Heart left ventricle (tissue), 16 donors: Measurements from ENCODE around the gene ZBTB7B. TPM values are rescaled to one million over a fixed set of nuclear protein-coding genes. Genes with fewer than 3 reads are reported as not detected.

ENCODE experiments used
- ATAC-seq, 4 donors: fragments of 200-7000 bp; cut with Tn5 transposase; one replicate each; pipeline ENCODE4 v1.9.1; 2020 to 2022; ENCODE audit warnings: moderate library complexity in 4 of 4, mild to moderate bottlenecking in 3 of 4, moderate number of reproducible peaks in 1 of 4
- DNase-seq, 5 donors: peaks; one replicate each; pipeline ENCODE4 v3.0.0-alpha.2; 2020
- H3K27ac ChIP-seq, 12 donors: fragments of 200-600 bp; sonication (generic) in 4 of 12; one replicate each; pipeline versions ENCODE4 v1.5.0 to v1.8.0; 2016 to 2022; ENCODE audit warnings: mild to moderate bottlenecking in 2 of 12
- H3K27me3 ChIP-seq, 9 donors: fragments of 200-600 bp; sonication (generic) in 2 of 9; one replicate each; pipeline versions ENCODE4 v1.5.1 to v1.8.0; 2016 to 2022; ENCODE audit warnings: mild to moderate bottlenecking in 3 of 9
- H3K36me3 ChIP-seq, 9 donors: fragments of 200-600 bp; sonication (generic) in 2 of 9; one replicate each; pipeline versions ENCODE4 v1.5.0 to v1.8.0; 2018 to 2022; ENCODE audit warnings: mild to moderate bottlenecking in 2 of 9
- H3K4me1 ChIP-seq, 12 donors: fragments of 200-600 bp; sonication (generic) in 4 of 12; one replicate each; pipeline versions ENCODE4 v1.5.0 to v1.8.0; 2016 to 2022; ENCODE audit warnings: mild to moderate bottlenecking in 3 of 12
- H3K4me3 ChIP-seq, 12 donors: fragments of 200-600 bp; sonication (generic) in 4 of 12; one replicate each; pipeline versions ENCODE4 v1.5.0 to v1.8.0; 2017 to 2022; ENCODE audit warnings: mild to moderate bottlenecking in 9 of 12, moderate library complexity in 4 of 12
- H3K9me3 ChIP-seq, 12 donors: fragments of 200-600 bp; sonication (generic) in 4 of 12; one replicate each; pipeline versions ENCODE4 v1.5.0 to v1.8.0; 2016 to 2022; ENCODE audit warnings: mild to moderate bottlenecking in 1 of 12
- POLR2A ChIP-seq, 2 donors: fragments of 450-650 bp; IDR thresholded peaks; one replicate each; pipeline ENCODE4 v1.6.1; 2017; ENCODE audit warnings: antibody characterized with exemption in 2 of 2, mild to moderate bottlenecking in 2 of 2, moderate library complexity in 2 of 2
- WGBS, 4 donors: extraction: QIAGEN DNeasy Blood & Tissue Kit in 2 of 4; methylation state at CpG; one replicate each; pipeline versions ENCODE4 v1.1.5 to v1.1.7; 2013 to 2018; 5-methylcytosine and 5-hydroxymethylcytosine counted together
- intact Hi-C, 10 donors: fragments of 100-400 bp; cut with DNase I; formaldehyde crosslinking; loops; one replicate each; pipeline versions ENCODE4 v1.11.1 to v1.14.2; 2022
- polyA plus RNA-seq, 2 donors: library from polyadenylated mRNA; stranded (reverse); fragments of 200-250 nt; gene quantifications; one replicate each; pipeline ENCODE4 v1.2.3, GENCODE V29; 2013
- total RNA-seq, 9 donors: library from RNA; depleted of rRNA in 2 of 9; stranded (reverse); fragments of >200 nt in 2 of 9; fragmentation: NEBNext Ultra II Directional in 3 of 9; extraction: Animal tissue kit (Norgen Biotek cat#: 25700) in 3 of 9; gene quantifications; one replicate each; pipeline versions ENCODE4 v1.1.0 to v1.2.4, GENCODE V29; 2016 to 2023
- TF ChIP-seq, protein P1 (sequence below), 12 donors: fragments of 200-600 bp; sonication (generic) in 4 of 12; IDR thresholded peaks; one replicate each; pipeline versions ENCODE4 v1.5.0 to v1.8.0; 2018 to 2022; ENCODE audit warnings: antibody characterized with exemption in 12 of 12, mild to moderate bottlenecking in 5 of 12
- donor health status: ischemic (EF 13 %, LVEDD 7.1; RV severe dilation, severe dysfunction).
- donor health status: healthy with polysubstance abuse.
- donor health status: DM: no; HTN: yes; CAD: no.
- donor health status: DM: no; HTN: no; CAD: no.
- donor health status: ischemic (EF 25% LVEDD 6.9; RV normal size, moderate dysfunction).
- donor health status: ischemic (EF 25% LVEDD 5.7; RV mildly dilated, moderate dysfunction).
- donor health status: healthy.
- donor health status: DM: yes; HTN: yes; CAD: no.
- donor health status: ischemic (EF 35%, LVEDD 5.7; RV mildly dilated, moderate dysfunction).
- donor health status: nonischemic (EF 11% LVEDD 7.7; RV severe dilation, severe dysfunction).
- donor health status: DM: yes; HTN: yes; CAD: no.
- donor health status: PGD.
- donor health status: ischemic (EF 29% LVEDD 5.4; RV normal size, mild dysfunction).
- donor health status: nonischemic (EF 23%, LVEDD 6.1; RV moderate dilation, normal function).

The ZBTB7B gene
- total and polyA plus RNA-seq, 11 donors, result 29.5 to 103 (median 46.6) TPM

DNA sequence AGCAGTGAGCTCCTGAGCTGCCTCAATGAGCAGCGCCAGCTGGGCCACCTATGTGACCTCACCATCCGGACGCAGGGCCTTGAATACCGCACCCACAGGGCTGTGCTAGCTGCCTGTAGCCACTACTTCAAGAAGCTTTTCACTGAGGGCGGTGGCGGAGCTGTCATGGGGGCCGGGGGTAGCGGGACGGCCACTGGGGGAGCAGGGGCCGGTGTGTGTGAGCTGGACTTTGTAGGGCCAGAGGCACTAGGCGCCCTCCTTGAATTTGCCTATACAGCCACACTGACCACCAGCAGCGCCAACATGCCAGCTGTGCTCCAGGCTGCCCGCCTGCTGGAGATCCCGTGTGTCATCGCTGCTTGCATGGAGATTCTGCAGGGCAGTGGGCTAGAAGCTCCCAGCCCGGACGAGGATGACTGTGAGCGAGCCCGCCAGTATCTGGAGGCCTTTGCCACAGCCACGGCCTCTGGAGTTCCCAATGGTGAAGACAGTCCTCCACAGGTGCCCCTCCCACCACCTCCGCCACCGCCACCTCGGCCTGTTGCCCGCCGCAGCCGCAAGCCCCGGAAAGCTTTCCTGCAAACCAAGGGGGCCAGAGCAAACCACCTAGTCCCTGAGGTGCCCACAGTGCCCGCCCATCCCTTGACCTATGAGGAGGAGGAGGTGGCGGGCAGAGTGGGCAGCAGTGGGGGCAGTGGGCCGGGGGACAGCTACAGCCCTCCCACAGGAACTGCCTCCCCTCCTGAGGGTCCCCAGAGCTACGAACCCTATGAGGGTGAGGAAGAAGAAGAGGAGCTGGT is 12.3 kb downstream of the ZBTB7B start:
- Histone ChIP-seq H3K9me3 (no peaks in the 10 kb centered on the region), H3K4me3 (no peak overlapping the region), H3K4me1 (peaks cover 8 to 64% (median 31%) of the 10 kb centered on the region in 12 donors), H3K27ac (no peak overlapping the region), H3K27me3 (no peaks in the 10 kb centered on the region), H3K36me3 (peaks cover 0 to 25% (median 17%) of the 10 kb centered on the region in 9 donors)
- 92 to 94% (median 94%) methylated on average over 28 to 31 of the region's 31 CpGs for WGBS, 4 donors
- TF ChIP-seq POLR2A (IDR thresholded peaks at IDR 0.05), result no peak
- TF ChIP-seq, protein P1, sequence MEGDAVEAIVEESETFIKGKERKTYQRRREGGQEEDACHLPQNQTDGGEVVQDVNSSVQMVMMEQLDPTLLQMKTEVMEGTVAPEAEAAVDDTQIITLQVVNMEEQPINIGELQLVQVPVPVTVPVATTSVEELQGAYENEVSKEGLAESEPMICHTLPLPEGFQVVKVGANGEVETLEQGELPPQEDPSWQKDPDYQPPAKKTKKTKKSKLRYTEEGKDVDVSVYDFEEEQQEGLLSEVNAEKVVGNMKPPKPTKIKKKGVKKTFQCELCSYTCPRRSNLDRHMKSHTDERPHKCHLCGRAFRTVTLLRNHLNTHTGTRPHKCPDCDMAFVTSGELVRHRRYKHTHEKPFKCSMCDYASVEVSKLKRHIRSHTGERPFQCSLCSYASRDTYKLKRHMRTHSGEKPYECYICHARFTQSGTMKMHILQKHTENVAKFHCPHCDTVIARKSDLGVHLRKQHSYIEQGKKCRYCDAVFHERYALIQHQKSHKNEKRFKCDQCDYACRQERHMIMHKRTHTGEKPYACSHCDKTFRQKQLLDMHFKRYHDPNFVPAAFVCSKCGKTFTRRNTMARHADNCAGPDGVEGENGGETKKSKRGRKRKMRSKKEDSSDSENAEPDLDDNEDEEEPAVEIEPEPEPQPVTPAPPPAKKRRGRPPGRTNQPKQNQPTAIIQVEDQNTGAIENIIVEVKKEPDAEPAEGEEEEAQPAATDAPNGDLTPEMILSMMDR (IDR thresholded peaks at IDR 0.05), result no peak
- no peak for ATAC-seq
- intact Hi-C loops, result loop anchor here in 7 of 10 donors (5.0 kb wide), 5 partner anchors 37 to 58 kb away; partner anchors contain the start of genes ADAM15 (in 1 of the 7), CKS1B (in 1 of the 7), PBXIP1 (in 1 of the 7) and PYGO2 (in 1 of the 7)
- peak in 1 of 5 donors; percentile 68 for DNase-seq

DNA sequence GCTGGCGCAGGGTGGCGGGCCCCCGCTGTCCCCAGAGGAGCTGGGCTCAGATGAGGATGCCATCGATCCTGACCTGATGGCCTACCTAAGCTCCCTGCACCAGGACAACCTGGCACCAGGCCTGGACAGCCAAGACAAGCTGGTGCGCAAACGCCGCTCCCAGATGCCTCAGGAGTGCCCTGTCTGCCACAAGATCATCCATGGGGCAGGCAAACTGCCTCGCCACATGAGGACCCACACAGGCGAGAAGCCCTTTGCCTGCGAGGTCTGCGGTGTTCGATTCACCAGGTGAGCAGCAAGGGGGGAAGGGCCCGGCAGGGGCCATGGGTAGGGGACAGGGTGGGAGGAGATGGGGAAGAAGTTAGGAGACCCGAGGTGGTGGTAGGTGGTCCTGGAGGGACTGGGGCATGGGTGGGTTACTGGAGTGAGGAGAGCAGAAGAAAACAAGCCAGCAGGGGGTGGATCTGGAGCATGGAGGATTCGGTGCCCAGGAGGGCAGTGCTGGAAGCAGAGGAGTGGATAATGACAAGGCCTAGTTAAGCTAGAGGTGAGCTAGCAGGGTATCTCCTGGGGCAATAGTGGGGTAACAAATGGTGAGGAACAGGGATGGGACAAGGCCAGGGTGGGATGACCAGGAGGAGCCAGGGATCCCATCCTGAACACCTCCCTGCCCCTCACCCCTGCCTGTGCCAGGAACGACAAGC is 13.1 kb downstream of the ZBTB7B start:
- H3K4me3 ChIP-seq, result no peak overlapping the region
- WGBS, 4 donors, result 85 to 91% (median 89%) methylated on average over 14 to 16 of the region's 16 CpGs
- peaks cover 0 to 25% (median 17%) of the 10 kb centered on the region in 9 donors for H3K36me3 ChIP-seq
- no peaks in the 10 kb centered on the region for H3K9me3 ChIP-seq
- H3K27ac ChIP-seq, result peak overlapping the region in 2 of 12 donors; percentile 88 to 91
- TF ChIP-seq, protein P1 (IDR thresholded peaks at IDR 0.05), result no peak
- TF ChIP-seq POLR2A (IDR thresholded peaks at IDR 0.05), result no peak
- intact Hi-C loops, result loop anchor here in 5 of 10 donors (2.0 to 5.0 kb wide), 8 partner anchors 13 to 58 kb away; partner anchors contain the start of genes ADAM15 (in 2 of the 5), PYGO2 (in 2 of the 5), CKS1B (in 1 of the 5) and PBXIP1 (in 1 of the 5)
- no peak for DNase-seq
- ATAC-seq, result no peak
- H3K27me3 ChIP-seq, result no peaks in the 10 kb centered on the region
- peaks cover 8 to 60% (median 31%) of the 10 kb centered on the region in 12 donors for H3K4me1 ChIP-seq

DNA sequence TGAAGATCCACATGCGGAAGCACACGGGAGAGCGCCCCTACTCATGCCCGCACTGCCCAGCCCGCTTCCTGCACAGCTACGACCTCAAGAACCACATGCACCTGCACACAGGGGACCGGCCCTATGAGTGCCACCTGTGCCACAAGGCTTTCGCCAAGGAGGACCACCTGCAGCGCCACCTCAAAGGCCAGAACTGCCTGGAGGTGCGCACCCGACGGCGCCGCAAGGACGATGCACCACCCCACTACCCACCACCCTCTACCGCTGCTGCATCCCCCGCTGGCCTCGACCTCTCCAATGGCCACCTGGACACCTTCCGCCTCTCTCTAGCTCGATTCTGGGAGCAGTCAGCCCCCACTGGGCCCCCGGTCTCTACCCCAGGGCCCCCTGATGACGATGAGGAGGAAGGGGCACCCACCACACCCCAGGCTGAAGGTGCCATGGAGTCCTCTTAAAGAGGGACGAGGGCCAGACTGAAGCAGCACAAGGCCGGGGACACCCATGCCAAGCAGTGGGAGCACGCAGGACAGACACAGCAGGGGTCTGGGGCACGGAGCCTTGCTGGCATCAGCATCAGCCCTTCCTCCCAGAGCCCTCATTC is 13.7 kb downstream of the ZBTB7B start:
- peaks cover 0 to 25% (median 17%) of the 10 kb centered on the region in 9 donors for H3K36me3 ChIP-seq
- no peak for TF ChIP-seq POLR2A (IDR thresholded peaks at IDR 0.05)
- TF ChIP-seq, protein P1 (IDR thresholded peaks at IDR 0.05), result no peak
- intact Hi-C loops, result loop anchor here in 5 of 10 donors (2.0 to 5.0 kb wide), 8 partner anchors 14 to 59 kb away; partner anchors contain the start of genes ADAM15 (in 2 of the 5), PYGO2 (in 2 of the 5), CKS1B (in 1 of the 5) and PBXIP1 (in 1 of the 5)
- peak overlapping the region; percentile 63 to 91 (median 84) for H3K27ac ChIP-seq
- DNase-seq (peak in 1 of 5 donors; percentile 61), ATAC-seq (no peak)
- H3K27me3 ChIP-seq, result no peaks in the 10 kb centered on the region
- no peaks in the 10 kb centered on the region for H3K9me3 ChIP-seq
- H3K4me3 ChIP-seq, result no peak overlapping the region
- peaks cover 8 to 54% (median 29%) of the 10 kb centered on the region in 12 donors for H3K4me1 ChIP-seq
- 81 to 91% (median 88%) methylated on average over 24 to 26 of the region's 26 CpGs for WGBS, 4 donors
